GM21528 (cell line): ENCODE data around the gene MBTPS1.

Source experiments
- ATAC-seq: cut with Tn5 transposase; IDR thresholded peaks from one replicate; pipeline ENCODE4 v1.9.1; 2021; ENCODE audit warnings: mild to moderate bottlenecking, moderate library complexity; ENCODE audit not compliant: unreplicated experiment, low FRiP score

The MBTPS1 gene

DNA sequence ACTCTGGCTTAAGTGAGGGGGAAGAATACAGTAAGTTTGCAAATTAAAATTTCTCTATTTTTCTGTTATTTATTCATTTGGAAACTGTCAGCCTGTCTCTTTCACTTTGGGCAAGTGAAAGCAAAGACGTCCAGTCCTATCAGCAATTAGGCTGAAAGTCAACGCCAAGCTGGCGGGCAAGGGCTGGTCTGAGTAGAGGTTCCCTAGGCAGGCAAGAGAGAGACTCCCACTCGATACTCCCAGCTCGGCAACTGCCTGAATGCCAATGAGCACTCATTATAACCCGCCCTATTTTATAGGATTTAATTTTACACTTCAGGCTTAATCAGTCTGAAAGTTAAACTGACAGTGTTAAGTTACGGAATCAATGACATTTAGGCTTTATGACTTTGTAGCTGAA, 59.8 kb downstream of the MBTPS1 start:
- ATAC-seq = no peak

DNA sequence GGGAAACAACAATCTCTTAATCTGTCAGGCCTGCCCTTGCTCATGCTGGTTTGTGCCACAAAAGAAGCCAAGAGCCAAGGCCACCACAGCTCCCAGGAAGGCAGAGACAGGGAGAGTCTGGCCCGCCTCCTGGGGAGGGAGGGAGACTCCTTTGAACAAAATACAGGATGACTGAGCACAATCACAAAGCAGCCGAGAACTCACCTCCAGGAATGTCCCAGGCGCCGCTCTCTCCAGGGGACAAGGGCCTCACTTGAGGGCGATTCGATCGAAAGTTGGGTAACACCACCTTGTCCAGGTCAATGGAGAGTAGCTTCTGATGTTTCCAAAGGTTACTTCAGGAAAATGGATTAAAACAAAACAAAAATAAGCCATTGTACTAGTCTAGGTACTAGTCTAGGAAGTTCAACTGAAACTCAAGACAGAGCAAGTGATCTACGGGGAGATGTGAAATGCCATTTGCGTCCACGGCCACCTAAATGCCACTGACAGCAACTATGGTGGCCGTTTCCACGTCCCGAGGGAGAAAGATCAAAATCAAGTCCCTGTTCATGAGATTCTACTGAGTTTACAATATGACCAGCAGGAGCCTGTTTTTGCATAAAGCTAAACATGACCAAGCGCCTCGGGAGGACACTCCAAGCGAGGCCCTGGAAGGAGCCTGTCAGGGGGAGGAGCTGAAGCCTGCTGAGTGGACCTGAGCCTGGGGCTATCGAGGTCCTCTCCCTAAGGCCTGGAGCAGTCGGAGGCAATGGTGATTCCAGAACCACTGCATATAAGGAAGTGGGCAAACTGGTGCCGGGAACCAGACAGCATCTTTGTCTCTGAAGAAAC, 60.7 kb downstream of the MBTPS1 start:
- no peak for ATAC-seq

DNA sequence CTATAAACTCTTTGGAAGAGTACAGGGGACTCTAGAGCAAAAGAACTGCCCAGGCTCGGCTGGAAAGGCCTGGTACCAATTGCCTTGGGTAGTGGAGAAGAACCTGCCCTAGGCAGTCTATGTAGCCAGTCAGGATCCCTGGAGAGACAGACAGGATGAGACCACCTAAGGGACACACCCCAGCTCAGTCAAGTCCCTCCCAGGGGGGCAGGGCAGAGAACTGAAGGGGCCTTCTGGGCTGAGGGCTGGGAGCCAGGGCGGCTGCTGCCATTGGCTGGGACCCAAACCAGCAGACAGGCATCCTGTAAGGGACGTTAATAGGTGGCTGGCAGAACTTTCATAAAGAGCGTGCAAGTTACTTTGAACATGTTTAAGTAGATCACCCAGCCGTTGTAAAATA, 61.4 kb downstream of the MBTPS1 start:
- ATAC-seq = no peak

DNA sequence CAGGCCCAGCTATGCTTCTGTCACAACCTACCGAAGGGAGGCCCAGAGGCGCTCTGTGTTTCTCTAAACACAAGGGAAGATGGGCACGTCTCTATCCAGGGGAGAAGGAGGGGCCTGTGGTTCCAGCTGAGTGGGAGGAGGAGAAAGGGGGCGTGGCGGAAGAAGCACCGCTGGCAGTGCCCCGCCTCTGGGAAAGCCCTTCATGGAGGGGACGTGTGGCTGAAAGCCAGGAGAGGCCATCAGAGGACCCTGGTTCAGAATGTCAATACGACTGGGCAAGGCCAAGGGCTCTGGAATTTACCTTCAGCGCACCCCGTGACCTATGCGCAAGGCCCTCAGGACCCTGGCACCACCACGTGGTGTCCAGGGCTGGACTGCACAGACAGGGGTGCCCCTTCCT, 61.8 kb downstream of the MBTPS1 start:
- no peak for ATAC-seq

DNA sequence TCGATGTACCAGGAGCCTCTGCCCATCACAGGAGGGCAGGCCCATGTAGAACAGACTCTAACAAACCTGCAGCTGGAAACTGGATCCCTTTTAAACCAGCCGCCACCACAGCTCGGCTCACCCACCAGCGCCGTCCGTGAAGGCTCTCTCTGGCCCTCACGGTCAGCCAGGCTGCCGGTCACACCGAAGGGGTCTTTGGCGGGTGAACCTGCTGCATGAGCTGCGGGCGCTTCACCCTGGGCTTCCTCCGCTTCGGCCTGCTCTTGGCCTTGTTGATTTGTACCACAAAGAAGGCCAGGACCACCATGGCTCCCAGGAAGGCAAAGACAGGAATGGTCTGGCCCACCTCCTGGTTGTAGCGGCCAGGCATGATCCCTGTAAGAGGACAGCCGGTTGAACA, 62.5 kb downstream of the MBTPS1 start:
- no peak for ATAC-seq

DNA sequence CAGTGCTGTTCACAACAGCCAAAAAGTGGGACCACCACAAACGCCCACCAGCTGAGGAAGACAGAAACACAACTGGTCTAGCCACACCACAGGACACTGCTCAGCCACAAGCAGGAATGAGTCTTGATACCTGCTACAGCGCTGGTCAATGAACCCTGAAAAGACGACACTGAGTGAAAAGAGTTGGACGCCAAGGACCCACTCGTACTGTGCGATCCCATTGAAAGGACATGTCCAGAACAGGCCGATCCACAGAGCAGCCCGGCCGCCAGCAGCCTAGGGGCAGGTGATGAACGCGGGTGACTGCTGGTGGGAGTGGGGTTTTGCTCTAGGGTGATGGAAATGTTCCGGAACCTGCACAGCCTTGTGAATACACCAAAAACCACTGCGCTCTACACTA, 63.5 kb downstream of the MBTPS1 start:
- ATAC-seq = no peak

DNA sequence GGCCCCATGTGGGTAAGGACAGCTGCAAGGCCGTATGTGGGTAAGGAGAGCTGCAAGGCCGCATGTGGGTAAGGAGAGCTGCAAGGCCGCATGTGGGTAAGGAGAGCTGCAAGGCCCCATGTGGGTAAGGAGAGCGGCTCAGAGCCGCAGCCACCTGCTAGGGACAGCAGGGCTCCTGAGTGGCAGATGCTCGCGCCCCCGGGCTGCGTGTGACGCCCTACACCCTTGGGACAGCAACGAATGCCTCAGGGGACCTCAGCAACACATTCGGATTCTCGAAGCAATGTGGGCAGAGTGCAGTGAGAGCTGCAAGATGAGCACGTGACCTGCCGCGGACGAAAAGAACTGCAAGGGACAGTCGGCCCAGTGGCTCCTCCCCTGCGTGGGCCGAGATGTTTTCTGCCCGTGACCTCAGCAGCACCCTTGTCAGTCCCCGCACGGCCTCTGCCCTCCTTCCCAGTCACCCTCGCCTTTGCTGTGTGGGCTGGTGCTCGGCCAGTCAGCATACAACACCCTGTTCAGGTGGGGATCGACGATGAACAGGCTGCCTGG, 64.6 kb downstream of the MBTPS1 start:
- no peak for ATAC-seq

DNA sequence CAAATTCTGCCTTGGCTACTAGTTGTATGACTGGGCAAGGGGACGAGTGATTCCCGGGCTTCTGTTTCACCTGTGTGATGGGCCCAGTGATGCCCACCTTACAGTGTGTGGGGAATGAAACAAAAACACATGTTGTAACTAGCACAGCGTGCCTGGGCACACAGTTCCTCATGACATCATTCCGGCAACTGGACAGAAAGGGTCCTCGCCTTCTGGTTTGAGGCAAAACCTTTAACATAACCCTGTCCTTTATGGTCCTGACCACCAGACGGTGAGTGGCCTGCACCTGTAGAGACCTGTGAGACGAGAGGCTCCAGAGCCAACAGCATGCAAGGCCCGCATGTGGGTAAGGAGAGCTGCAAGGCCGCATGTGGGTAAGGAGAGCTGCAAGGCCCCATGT, 66.4 kb downstream of the MBTPS1 start:
- ATAC-seq = no peak

DNA sequence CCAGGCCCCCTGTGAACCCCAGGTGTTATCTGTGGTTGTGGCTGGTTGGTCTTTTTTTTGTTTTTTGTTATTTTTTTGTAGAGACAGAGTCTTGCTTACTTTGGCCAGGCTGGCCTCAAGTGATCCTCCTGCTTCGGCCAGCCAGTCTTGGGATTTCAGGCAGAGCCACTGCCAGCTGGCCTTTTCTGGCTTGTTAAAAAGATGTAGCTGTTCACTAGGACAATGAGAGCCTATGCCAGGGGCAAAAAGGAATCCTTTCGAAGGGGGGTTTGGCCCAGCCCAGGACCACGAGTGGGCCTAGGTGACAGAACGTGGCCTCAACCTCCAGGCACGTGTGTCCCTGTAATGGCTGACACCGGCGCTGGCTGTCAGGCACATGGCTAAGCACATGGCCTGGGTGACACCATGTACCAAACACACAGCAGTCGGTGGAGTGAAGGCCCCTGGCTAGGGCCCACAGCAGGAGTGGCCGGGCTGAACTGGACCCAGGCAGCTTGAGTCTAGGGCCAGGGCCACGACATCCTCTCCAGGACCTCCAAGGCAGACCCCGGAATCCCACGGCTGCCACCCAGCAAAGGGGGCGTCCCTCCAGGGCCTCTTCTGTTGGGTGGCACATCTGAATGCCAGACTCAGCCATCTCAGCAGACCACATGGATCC, 67.2 kb downstream of the MBTPS1 start:
- no peak for ATAC-seq

DNA sequence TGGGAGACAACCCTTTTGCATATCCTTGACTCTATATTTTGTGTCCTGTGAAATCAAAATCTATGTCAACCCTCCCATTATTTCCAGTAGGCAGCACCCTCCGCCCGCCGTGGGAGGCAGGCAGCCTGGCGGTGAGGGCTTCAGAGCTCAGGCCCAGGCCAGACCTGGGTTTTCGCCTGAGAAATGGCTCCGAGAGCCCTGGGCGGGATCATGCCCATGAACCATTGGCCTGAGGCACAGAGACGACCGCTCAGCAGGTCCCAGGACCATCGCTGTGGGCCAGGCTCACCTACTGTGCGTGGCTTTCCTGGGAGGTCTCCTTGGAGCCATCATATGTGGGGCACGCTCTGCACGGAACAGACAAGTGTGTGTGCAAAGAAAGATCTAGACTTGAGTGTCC, 67.9 kb downstream of the MBTPS1 start:
- no peak for ATAC-seq

DNA sequence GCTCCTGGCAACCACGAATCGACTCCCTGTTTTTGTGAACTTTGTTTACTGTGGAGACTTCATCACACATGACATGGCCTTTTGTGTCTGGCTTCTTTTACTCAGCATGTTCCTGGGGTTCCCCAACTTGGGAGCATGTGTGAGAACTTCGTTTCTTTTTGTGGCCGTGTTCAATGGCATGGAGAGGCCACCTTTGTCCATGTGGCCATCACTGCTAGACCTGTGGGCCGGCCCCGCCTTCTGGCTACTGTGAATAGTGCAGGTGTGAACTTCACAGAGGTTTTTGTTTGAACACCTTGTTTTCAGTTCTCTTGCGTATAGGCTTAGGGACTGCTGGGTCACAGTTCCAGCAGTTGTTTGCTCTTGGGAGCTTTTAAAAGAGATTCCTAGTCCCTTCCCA, 68.5 kb downstream of the MBTPS1 start:
- ATAC-seq = no peak

DNA sequence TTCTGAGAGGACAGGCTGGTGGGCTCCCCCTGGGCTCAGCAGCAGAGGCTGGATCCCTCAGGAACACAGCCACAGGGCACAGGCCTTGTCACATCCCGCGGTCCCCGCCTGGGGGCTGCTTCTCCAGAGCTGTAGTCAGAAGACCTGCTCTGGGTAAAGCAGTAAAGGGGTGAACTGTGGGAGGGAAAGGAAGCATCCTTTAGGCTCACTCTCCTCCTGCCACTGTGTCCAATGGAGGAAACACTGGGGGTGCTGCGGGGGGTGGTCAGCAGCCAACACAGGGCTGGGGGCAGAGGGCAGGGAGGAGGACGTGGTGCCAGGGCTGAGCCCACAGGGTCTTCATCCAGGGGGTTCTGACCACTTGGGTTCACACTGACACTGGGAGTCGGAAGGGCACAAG, 69.1 kb downstream of the MBTPS1 start:
- ATAC-seq = no peak

DNA sequence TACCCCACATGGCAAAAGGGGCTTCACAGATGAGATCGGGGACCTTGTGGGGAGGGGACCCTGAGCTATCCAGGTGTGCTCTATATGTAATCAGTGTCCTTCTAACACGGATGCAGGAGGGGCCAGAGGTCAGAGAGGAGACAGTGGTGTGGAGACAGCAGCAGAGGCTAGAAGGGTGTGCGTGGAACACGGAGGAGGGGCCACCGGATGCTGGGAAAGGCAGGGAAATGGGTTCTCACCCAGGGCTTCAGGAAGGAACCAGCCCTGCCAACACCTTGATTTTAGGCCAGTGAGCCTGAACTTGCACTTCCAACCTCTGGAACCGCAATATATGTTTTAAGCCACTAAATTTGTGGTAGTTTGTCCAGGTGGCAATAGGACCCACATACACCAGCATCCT, 69.5 kb downstream of the MBTPS1 start:
- ATAC-seq = no peak

DNA sequence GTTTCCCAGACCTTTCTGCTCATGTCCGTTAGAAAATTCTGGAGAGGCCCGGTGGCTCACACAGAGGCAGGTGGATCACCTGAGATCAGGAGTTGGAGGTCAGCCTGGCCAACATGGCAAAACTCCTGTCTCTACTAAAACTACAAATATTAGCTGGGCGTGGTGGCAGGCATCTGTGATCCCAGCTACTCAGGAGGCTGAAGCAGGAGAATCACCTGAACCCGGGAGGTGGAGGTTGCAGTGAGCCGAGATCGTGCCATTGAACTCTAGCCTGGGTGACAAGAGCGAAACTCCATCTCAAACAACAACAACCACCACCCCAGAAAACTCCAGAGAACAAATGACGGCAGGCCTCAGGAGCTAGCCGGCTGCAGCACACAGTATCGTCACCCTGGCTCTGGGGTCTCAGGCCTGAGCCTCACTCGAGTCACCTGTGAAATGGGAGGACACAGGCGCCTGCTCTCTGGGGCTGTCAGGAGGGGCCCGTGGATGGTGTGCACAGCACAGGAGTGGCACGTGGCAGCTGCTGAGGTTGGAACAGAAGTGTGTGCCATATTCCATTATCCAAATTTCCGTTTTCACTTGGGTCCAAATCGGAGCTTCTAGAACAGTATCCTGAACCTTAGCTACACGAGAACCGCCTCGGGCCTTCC, 70.8 kb downstream of the MBTPS1 start:
- ATAC-seq = no peak

DNA sequence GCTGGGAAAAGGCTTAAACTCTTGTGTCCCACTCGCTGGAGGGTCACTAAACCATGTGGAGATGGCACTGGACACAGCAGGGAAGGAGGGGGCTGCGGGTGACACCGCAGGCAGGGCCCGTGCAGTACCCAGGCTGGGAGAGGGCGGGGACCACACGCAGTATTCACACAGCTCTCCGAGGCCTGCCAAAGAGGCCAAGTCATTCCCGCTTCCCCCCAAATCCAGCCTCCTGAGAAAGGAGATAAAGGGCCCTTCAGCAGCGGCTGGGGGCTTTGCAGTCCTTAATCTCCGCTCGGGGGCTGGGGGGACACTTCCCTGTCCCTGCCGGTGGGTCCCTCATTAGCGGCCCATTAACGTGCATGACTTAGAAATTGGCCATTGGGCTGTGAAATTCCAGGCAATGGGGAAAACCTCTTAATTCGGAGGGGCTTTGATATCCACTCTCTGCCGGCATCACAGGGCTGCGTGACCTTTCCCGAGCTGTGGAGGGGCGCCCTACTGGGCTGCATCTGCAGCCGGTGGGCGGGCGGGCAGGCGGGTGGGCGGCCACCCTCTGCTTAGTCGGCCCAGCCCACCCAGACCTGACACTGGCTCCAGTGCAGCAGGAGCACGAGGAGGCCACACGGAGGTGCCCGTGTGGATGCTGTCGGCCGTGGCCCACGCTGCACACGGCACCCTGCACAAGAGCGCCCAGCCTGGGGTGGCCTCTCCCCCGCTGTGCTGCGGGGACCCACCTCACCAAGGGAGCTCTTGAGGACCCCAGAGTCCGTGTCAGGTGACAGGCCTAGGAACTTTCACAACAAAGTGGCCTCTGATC, 71.5 kb downstream of the MBTPS1 start:
- no peak for ATAC-seq

DNA sequence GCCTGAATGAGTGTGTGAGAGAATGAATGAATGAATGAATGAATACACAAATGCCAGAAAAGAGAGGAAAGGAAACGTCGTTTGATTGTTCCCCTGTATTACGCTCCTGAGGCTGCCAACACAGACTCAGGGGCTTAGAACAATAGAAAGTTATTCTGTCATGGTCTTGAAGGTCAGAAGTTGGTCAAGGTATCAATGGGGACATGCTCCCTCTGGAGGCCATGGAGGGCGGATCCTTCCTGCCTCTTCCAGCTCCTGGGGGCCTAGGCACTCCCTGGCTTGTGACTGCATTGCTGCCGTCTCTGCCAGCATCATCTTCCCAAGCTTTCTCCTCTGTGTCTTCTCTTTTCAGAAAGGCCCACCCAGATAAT, 72.6 kb downstream of the MBTPS1 start:
- no peak for ATAC-seq

DNA sequence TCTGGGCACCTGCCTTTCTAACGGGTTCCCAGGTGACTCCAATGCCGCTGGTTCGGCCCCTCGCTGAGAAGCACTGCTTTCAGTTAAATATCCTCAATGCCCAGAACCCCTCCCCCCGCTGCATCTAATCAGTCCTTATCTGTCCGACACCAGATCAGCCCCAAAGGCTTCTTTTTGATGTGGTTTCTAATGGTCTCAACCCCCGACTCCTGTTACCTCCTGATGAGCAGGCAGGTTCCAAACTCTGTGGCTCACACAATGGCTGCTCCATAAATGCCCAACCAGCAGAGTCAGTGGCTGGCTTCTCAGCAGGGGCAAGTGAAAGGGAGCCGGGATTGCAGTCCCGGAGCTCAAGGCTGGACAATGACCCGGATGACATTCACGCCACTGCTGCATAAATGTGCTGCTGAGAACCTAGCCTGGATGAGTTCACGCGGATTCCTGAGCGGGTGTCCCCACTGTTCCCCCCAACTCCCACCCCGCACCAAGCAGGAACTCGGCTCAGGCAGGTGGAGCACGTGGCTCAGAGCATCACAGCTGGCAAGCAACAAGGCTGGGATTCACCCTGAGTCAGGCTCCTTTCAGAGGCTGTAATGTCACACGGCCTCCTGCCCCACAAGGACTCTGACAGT, 73.1 kb downstream of the MBTPS1 start:
- no peak for ATAC-seq

DNA sequence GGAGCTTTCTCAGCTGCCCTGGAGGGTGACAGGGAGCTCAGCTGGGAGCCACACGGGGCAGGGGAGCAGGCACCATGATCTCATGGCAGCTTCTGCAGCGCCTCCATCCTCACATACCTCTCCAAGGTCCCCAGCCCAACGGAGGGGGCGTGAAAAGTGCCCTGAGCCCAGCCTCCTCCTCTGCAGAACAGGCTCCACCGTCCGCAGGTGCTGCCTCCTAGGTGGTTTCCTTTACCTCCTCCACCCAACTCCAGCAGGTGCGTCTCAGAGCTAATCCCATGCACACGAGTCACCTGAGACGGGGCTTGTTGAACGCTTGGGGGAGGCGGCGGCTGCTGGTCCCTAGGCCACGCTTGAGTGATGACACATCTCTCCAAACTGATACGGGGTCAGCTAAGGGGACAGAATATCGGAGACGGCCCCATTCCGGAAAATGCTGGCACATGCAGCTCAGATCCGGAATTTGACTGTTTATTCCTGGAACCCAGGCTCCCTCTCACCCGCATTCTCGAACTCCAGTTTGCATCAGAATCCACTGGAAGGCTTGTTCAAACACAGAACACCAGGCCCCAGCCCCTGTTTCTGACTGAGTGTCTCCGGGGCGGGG, 73.8 kb downstream of the MBTPS1 start:
- ATAC-seq = no peak

DNA sequence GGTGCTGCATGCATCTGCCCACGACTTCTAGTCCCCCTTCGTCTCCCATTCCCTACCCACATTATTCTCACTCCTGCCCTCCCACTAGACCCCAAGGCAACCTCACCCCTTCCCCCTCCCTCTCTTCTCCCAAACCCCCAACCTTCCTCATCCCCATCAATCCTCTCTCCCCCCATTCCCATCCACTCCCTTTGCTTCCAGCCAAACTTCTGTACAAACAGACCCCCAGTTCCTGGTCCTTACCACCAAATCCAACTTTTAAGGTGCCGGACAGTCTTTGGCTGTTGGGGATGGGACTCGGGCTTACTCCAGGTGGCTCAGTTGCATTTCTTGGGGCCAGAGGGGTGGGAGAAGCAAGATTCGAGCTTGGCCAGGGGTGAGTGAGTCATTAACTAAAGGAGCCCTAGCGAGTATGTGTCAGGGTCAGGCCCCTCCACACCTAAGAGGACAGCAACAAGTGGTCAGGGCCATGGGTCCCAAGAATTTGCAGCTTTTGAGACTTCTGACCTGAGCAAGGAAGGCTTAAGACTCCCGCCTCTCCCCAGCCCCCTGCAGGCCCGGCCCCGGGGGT, 74.3 kb downstream of the MBTPS1 start, which contains the start of gene SLC38A8:
TSS of gene SLC38A8 (minus strand) at position 488 of the 571 bp plus-strand sequence. CDS start 638 bp downstream, outside the sequence.
- no peak for ATAC-seq
